HepG2 (cell line): Measurements from ENCODE around the gene RAD9A. TPM values are rescaled to one million over a fixed set of nuclear protein-coding genes. Genes with fewer than 3 reads are reported as not detected.

ENCODE experiments used
- KLF13 ChIP-seq: sonication (generic); formaldehyde crosslinking; IDR thresholded peaks from 2 replicates; pipeline ENCODE4 v1.4.0; 2020; ENCODE audit warnings: mild to moderate bottlenecking, missing genetic modification reagents
- ZBTB21 ChIP-seq: sonication (generic); formaldehyde crosslinking; IDR thresholded peaks from 2 replicates; pipeline ENCODE4 v1.4.0; 2020; ENCODE audit warnings: missing genetic modification reagents
- polyA plus RNA-seq, 8 experiments: library from polyadenylated mRNA; depleted of rRNA in 3 of 8; stranded (reverse) in 7 of 8; unstranded in 1 of 8; fragments of >200 nt; fragmentation: Illumina TruSeq in 4 of 8; extraction: Trizol in 4 of 8; gene quantifications; 2 replicates each; pipeline versions ENCODE4 v1.2.1 to v1.2.3, GENCODE V29; 2011 to 2016; ENCODE audit warnings: low read depth in 4 of 8, missing spikeins in 1 of 8, mixed read lengths in 1 of 8; ENCODE audit not compliant: insufficient read depth in 1 of 8
- total RNA-seq, 5 experiments: library from RNA; depleted of rRNA; stranded (reverse); fragments of >200 nt; fragmentation: Illumina TruSeq; extraction: Trizol; gene quantifications; 2 replicates each; pipeline ENCODE4 v1.2.3, GENCODE V29; 2016; ENCODE audit warnings: low read depth in 1 of 5
- TF ChIP-seq, protein P1 (sequence below): sonication (generic); formaldehyde crosslinking; IDR thresholded peaks from 2 replicates; pipeline ENCODE4 v1.5.0; 2020; ENCODE audit warnings: mild to moderate bottlenecking, missing genetic modification reagents, borderline replicate concordance
- TF ChIP-seq, protein P2 (sequence below): sonication (generic); formaldehyde crosslinking; IDR thresholded peaks from 2 replicates; pipeline ENCODE4 v1.4.0; 2020; ENCODE audit warnings: missing genetic modification reagents, low read depth, mild to moderate bottlenecking, borderline replicate concordance

RAD9A gene
- total and polyA plus RNA-seq, 2 of the 13 experiments (the other 11 are each of a cell fraction or from before 2014, with no cell fraction given): 10.1 to 15.7 TPM

DNA sequence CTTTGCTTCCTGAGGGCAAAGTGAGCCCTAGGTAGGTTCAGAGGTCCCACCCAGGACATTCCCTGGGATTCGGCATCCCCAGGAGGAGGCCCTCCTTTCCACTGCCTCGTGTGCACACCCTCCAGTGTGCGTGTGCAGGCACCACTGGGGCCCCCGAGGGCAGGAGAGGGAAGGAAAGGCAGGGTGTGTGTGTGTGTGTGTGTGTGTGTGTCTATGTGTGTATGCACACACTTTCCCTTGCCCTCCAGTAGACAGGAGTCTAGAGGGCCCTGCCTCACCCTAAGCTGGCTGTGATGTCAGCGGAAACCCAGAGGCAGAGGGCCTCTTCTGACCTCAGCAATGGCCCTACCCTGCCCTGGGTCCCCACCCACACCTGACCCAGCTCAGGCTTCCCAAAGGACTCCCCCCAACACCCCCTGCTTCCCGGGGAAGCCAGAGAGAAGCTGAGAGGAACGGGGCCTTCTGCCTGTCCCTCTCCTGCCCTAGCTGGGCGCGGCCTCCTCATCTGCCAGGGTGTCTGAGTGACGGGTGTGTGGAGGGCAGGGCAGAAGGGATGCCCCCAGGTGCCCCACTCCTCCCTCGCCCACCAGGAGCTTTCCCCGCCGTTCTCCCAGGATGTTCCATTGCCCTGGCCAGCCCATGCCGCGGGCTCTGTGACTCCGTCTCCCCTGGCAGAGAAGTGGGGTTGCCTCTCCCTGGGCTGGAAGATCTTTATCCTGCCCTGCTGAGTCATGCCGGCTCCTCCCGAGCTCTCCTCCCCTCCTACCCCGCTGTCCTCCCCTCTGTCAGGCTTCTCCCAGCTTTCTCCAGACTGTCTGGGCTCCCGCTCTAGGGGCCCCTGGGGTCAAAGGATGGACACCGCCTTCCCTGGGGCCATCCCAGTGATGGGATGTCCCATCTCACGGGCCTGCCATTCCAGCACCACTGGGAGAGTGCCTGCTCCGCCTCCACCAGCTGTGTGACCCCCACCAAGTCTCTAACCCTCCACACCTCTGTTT lies 12.4 kb upstream of the RAD9A start (continued):
- TF ChIP-seq, protein P1, sequence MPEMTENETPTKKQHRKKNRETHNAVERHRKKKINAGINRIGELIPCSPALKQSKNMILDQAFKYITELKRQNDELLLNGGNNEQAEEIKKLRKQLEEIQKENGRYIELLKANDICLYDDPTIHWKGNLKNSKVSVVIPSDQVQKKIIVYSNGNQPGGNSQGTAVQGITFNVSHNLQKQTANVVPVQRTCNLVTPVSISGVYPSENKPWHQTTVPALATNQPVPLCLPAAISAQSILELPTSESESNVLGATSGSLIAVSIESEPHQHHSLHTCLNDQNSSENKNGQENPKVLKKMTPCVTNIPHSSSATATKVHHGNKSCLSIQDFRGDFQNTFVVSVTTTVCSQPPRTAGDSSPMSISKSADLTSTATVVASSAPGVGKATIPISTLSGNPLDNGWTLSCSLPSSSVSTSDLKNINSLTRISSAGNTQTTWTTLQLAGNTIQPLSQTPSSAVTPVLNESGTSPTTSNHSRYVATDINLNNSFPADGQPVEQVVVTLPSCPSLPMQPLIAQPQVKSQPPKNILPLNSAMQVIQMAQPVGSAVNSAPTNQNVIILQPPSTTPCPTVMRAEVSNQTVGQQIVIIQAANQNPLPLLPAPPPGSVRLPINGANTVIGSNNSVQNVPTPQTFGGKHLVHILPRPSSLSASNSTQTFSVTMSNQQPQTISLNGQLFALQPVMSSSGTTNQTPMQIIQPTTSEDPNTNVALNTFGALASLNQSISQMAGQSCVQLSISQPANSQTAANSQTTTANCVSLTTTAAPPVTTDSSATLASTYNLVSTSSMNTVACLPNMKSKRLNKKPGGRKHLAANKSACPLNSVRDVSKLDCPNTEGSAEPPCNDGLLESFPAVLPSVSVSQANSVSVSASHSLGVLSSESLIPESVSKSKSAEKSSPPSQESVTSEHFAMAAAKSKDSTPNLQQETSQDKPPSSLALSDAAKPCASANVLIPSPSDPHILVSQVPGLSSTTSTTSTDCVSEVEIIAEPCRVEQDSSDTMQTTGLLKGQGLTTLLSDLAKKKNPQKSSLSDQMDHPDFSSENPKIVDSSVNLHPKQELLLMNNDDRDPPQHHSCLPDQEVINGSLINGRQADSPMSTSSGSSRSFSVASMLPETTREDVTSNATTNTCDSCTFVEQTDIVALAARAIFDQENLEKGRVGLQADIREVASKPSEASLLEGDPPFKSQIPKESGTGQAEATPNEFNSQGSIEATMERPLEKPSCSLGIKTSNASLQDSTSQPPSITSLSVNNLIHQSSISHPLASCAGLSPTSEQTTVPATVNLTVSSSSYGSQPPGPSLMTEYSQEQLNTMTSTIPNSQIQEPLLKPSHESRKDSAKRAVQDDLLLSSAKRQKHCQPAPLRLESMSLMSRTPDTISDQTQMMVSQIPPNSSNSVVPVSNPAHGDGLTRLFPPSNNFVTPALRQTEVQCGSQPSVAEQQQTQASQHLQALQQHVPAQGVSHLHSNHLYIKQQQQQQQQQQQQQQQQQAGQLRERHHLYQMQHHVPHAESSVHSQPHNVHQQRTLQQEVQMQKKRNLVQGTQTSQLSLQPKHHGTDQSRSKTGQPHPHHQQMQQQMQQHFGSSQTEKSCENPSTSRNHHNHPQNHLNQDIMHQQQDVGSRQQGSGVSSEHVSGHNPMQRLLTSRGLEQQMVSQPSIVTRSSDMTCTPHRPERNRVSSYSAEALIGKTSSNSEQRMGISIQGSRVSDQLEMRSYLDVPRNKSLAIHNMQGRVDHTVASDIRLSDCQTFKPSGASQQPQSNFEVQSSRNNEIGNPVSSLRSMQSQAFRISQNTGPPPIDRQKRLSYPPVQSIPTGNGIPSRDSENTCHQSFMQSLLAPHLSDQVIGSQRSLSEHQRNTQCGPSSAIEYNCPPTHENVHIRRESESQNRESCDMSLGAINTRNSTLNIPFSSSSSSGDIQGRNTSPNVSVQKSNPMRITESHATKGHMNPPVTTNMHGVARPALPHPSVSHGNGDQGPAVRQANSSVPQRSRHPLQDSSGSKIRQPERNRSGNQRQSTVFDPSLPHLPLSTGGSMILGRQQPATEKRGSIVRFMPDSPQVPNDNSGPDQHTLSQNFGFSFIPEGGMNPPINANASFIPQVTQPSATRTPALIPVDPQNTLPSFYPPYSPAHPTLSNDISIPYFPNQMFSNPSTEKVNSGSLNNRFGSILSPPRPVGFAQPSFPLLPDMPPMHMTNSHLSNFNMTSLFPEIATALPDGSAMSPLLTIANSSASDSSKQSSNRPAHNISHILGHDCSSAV (CRISPR knock-in tag): no peak
- TF ChIP-seq KLF13 (CRISPR knock-in tag) (no peak), ZBTB21 (peak; percentile 44; the same call in 1 of the 2 replicates)
- TF ChIP-seq, protein P2, sequence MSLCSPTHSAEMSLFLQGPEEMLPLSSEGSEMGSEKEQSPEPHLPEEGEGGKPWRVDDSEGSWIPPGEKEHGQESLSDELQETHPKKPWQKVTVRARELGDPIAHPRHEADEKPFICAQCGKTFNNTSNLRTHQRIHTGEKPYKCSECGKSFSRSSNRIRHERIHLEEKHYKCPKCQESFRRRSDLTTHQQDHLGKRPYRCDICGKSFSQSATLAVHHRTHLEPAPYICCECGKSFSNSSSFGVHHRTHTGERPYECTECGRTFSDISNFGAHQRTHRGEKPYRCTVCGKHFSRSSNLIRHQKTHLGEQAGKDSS (CRISPR knock-in tag): no peak
- TF ChIP-seq, all 625 proteins: peak for 5
